Breast epithelium (tissue), 3 donors: ENCODE data around the gene USP3.

Experiments used
- CTCF ChIP-seq, 3 donors: fragments of 450-650 bp; IDR thresholded peaks; one replicate each; pipeline ENCODE4 v1.5.1; 2016 to 2017; ENCODE audit warnings: antibody characterized with exemption in 3 of 3, mild to moderate bottlenecking in 3 of 3, moderate library complexity in 3 of 3
- POLR2A ChIP-seq: fragments of 450-650 bp; IDR thresholded peaks from one replicate; pipeline ENCODE4 v1.6.1; 2016; ENCODE audit warnings: antibody characterized with exemption, mild to moderate bottlenecking, moderate library complexity
- POLR2AphosphoS5 ChIP-seq, 3 donors: sonication (generic); formaldehyde crosslinking; IDR thresholded peaks; one replicate each; pipeline ENCODE4 v1.6.1; 2017; ENCODE audit warnings: antibody characterized with exemption in 3 of 3

GRCh38 chr15:63499611-63500010 is 4.8 kb upstream of the USP3 start:
- TF ChIP-seq POLR2A = no peak
- TF ChIP-seq CTCF (IDR thresholded peaks at IDR 0.05) = no peak
- TF ChIP-seq POLR2AphosphoS5 (IDR thresholded peaks at IDR 0.05) = no peak
